ENCODE measurements around the gene HJURP. TPM values are rescaled to one million over a fixed set of nuclear protein-coding genes. Genes with fewer than 3 reads are reported as not detected.
A peak's percentile ranks its signal among the peaks of the same experiment; 100 is the strongest.

HJURP gene
- total RNA-seq, 1 experiment from 2014 or later = 67.1 TPM

GRCh38 chr2:233811732-233812131 is 42.6 kb downstream of the HJURP start:
- Histone ChIP-seq H3K27me3 (no peaks in the 10 kb centered on the region), H3K9me3 (no peaks in the 10 kb centered on the region), H3K36me3 (no peaks in the 10 kb centered on the region), H3K4me3 (no peak overlapping the region)
- DNase-seq = no peak

- Histone ChIP-seq H3K9me3 (no peaks in the 10 kb centered on the region), H3K27me3 (no peaks in the 10 kb centered on the region), H3K36me3 (no peaks in the 10 kb centered on the region), H3K4me3 (no peak overlapping the region)
- DNase-seq = no peak
These were observed 43.2 kb downstream of the HJURP start for GRCh38 chr2:233811087-233811486.

- Histone ChIP-seq H3K27me3 (no peaks in the 10 kb centered on the region), H3K9me3 (no peaks in the 10 kb centered on the region), H3K4me3 (no peak overlapping the region), H3K36me3 (no peaks in the 10 kb centered on the region)
- no peak for DNase-seq
These were observed 44.0 kb downstream of the HJURP start for GRCh38 chr2:233810385-233810784.

GRCh38 chr2:233807966-233808935 is 46.1 kb downstream of the HJURP start:
- no peak overlapping the region for H3K4me3 ChIP-seq
- no peak for DNase-seq
- H3K27me3 ChIP-seq = no peaks in the 10 kb centered on the region
- H3K9me3 ChIP-seq = no peaks in the 10 kb centered on the region
- no peaks in the 10 kb centered on the region for H3K36me3 ChIP-seq

GRCh38 chr2:233807215-233807865 is 47.0 kb downstream of the HJURP start:
- Histone ChIP-seq H3K36me3 (no peaks in the 10 kb centered on the region), H3K27me3 (no peaks in the 10 kb centered on the region), H3K4me3 (no peak overlapping the region), H3K9me3 (no peaks in the 10 kb centered on the region)
- no peak for DNase-seq

- Histone ChIP-seq H3K9me3 (no peaks in the 10 kb centered on the region), H3K4me3 (no peak overlapping the region), H3K27me3 (no peaks in the 10 kb centered on the region), H3K36me3 (no peaks in the 10 kb centered on the region)
- no peak for DNase-seq
These were observed 50.3 kb downstream of the HJURP start for GRCh38 chr2:233803994-233804393.

GRCh38 chr2:233803292-233803911 is 50.9 kb downstream of the HJURP start:
- no peaks in the 10 kb centered on the region for H3K27me3 ChIP-seq
- H3K36me3 ChIP-seq = no peaks in the 10 kb centered on the region
- DNase-seq = no peak
- H3K9me3 ChIP-seq = no peaks in the 10 kb centered on the region
- no peak overlapping the region for H3K4me3 ChIP-seq

GRCh38 chr2:233802132-233802815 is 52.1 kb downstream of the HJURP start:
- H3K36me3 ChIP-seq = no peaks in the 10 kb centered on the region
- H3K4me3 ChIP-seq = no peak overlapping the region
- no peaks in the 10 kb centered on the region for H3K27me3 ChIP-seq
- no peak for DNase-seq
- H3K9me3 ChIP-seq = no peaks in the 10 kb centered on the region

- DNase-seq = peak; percentile 28
- Histone ChIP-seq H3K4me3 (no peak overlapping the region), H3K27me3 (no peaks in the 10 kb centered on the region), H3K36me3 (no peaks in the 10 kb centered on the region), H3K9me3 (no peaks in the 10 kb centered on the region)
These were observed 52.8 kb downstream of the HJURP start for GRCh38 chr2:233801357-233802131.

GRCh38 chr2:233800208-233800607 is 54.1 kb downstream of the HJURP start:
- Histone ChIP-seq H3K9me3 (no peaks in the 10 kb centered on the region), H3K36me3 (no peaks in the 10 kb centered on the region), H3K27me3 (no peaks in the 10 kb centered on the region), H3K4me3 (no peak overlapping the region)
- no peak for DNase-seq

- no peak overlapping the region for H3K4me3 ChIP-seq
- DNase-seq = no peak
- H3K36me3 ChIP-seq = no peaks in the 10 kb centered on the region
- no peaks in the 10 kb centered on the region for H3K9me3 ChIP-seq
- no peaks in the 10 kb centered on the region for H3K27me3 ChIP-seq
These were observed 54.6 kb downstream of the HJURP start for GRCh38 chr2:233799716-233800115.

- no peak for DNase-seq
- Histone ChIP-seq H3K27me3 (no peaks in the 10 kb centered on the region), H3K9me3 (no peaks in the 10 kb centered on the region)
These were observed 55.2 kb downstream of the HJURP start for GRCh38 chr2:233799087-233799665.

GRCh38 chr2:233798335-233799086 is 55.8 kb downstream of the HJURP start:
- no peak for DNase-seq

More at GRCh38 chr2:233799087-233799665, 55.2 kb downstream of the HJURP start:
- H3K36me3 ChIP-seq = no peaks in the 10 kb centered on the region
- H3K4me3 ChIP-seq = no peak overlapping the region

GRCh38 chr2:233796254-233796653 is 58.1 kb downstream of the HJURP start:
- no peak for DNase-seq
- Histone ChIP-seq H3K4me3 (no peak overlapping the region), H3K27me3 (no peaks in the 10 kb centered on the region), H3K36me3 (no peaks in the 10 kb centered on the region), H3K9me3 (no peaks in the 10 kb centered on the region)

More at GRCh38 chr2:233798335-233799086, 55.8 kb downstream of the HJURP start:
- Histone ChIP-seq H3K27me3 (no peaks in the 10 kb centered on the region), H3K4me3 (no peak overlapping the region), H3K9me3 (no peaks in the 10 kb centered on the region), H3K36me3 (no peaks in the 10 kb centered on the region)

- H3K36me3 ChIP-seq = no peaks in the 10 kb centered on the region
- H3K27me3 ChIP-seq = no peaks in the 10 kb centered on the region
- no peak overlapping the region for H3K4me3 ChIP-seq
- no peaks in the 10 kb centered on the region for H3K9me3 ChIP-seq
- no peak for DNase-seq
These were observed 58.6 kb downstream of the HJURP start for GRCh38 chr2:233795735-233796171.

Measured in MG63 (cell line).